IPS-18c (cell line): ENCODE results near the gene ITGA3.
"Not testable (repeated sequence)": the region's sequence is repeated elsewhere in the genome, so short reads cannot be mapped to it uniquely, and the experiment has no call there.

Source experiments
- H3K4me3 ChIP-seq: 2 replicates; pipeline ENCODE4 v1.7.0; 2013; ENCODE audit warnings: low read depth, mild to moderate bottlenecking, low read length, moderate library complexity; ENCODE audit not compliant: insufficient read depth
- H3K9me3 ChIP-seq: one replicate; pipeline ENCODE4 v1.6.1; 2013; ENCODE audit warnings: mild to moderate bottlenecking, low read length, moderate library complexity; ENCODE audit not compliant: control insufficient read depth, insufficient read depth

The ITGA3 gene

DNA sequence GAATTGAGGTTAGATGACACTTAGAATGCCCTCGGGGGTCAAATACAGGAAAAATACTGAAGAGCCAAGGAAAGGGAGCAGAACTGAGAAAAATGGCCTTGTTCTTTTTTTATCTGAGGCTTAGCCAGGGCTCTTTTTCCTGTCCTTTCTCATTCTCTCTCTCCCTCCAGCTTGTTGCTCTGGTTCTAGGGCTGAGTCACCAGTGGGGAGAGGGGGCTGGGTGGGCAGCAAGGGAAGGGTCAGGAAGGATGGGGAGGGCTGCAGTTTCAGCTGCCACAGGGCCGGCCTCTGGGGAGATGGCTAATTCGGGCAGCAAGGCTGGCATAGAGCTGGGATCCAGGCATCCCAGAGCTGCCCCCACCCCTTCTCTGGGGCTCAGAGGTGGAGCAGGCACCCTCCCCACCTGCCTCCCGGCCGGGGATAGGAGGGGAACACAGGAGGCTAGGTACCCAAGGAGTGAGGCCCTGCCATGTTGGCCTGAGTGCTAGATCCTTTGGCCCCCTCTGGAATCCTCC lies 3.9 kb downstream of the ITGA3 start:
- Histone ChIP-seq H3K4me3 (no peak overlapping the region), H3K9me3 (no peaks in the 10 kb centered on the region)

DNA sequence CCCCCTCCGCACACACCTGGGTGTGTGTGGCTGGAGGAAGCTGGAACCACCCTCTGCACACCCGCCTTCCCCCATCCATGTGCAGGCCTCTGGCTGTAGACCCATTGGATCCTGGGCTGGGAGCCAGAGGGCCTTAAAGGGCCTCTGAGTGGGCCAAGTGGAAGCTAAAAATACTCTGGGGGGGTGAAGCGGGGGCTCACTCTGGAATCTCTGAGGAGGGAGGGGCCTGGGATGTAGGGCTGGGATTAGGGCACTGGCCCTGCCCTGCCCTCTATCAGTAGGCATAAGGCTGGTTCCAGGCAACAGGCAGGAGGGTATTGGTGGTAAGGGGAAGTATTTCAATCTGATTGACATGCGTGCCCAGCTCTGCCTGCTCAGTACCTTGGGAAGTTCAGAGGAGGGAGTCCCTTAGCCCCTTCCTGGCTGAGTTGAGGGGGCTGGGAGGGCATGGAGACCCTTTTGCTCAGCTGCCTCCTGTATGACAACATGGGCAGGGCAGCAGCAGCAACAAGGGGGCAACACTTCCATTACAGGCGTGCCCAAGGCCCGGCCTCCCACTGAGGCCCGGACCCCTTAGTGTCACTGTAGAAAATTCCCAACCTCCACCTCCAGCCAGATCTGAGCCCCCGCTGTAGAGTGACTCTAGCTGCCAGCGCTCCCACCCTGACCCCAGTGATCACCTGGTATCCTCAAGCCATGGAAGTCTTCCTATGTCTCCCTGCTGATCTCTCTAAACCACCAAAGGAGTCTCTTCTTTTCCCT lies 5.2 kb downstream of the ITGA3 start:
- H3K4me3 ChIP-seq, result no peak overlapping the region
- no peaks in the 10 kb centered on the region for H3K9me3 ChIP-seq

DNA sequence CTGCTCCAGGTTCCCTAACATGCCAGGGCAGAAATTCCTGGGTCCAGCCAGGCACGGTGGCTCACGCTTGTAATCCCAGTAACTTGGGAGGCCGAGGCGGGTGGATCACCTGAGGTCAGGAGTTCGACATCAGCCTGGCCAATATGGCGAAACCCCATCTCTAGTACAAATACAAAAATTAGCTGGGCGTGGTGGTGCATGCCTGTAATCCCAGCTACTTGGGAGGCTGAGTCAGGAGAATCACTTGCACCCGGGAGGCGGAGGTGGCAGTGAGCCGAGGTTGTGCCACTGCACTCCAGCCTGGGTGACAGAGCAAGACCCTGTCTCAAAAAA lies 5.8 kb downstream of the ITGA3 start:
- H3K9me3 ChIP-seq, result not testable (repeated sequence)

DNA sequence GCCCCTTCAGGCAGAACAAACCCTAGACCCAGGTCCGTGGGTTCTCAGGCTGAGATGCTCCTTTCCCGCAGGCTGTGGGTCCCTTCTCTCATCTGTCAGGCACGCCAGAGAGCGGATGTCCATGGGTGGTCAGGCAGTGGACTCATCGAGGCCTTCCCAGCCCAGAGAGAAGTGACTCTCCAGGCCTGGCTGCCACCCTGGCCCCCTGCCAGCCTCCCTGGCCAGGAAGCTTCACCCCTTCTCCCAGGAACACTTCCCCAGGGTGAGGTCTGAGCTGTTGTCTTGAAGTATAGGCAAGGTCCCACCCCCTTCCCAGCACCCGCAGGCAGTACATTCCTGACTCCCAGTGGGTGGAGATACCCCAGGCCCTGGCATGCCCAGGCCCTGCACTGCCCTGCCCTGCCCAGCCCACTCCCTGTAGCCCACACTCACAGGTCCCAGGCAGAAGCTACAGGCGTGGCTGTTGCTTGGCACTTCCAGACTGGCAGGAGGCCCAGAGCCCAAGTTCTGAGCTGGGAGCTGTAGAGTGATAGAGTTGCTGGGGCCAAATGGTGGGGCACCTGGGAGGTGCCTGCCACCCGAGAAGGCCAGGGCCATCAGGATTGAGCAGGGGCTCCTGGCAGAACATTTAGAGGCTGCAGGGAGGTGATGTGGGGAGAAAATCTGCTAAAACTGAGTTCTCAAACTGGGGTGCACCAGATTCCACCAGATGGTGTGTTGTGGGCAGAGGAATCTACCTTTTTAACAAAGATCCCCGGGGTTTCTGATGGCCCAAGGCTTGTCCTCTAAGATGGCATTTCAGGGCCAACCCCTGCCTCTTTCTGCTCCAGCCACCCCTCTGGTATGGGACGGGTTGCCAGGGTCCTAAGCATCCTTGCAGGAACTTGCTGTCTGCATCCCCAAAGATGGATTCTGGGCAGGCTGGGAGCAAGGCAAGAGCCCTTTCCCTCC lies 6.7 kb downstream of the ITGA3 start:
- Histone ChIP-seq H3K9me3 (no peaks in the 10 kb centered on the region), H3K4me3 (no peak overlapping the region)

More for the DNA sequence above, 5.8 kb downstream of the ITGA3 start:
- H3K4me3 ChIP-seq, result not testable (repeated sequence)

DNA sequence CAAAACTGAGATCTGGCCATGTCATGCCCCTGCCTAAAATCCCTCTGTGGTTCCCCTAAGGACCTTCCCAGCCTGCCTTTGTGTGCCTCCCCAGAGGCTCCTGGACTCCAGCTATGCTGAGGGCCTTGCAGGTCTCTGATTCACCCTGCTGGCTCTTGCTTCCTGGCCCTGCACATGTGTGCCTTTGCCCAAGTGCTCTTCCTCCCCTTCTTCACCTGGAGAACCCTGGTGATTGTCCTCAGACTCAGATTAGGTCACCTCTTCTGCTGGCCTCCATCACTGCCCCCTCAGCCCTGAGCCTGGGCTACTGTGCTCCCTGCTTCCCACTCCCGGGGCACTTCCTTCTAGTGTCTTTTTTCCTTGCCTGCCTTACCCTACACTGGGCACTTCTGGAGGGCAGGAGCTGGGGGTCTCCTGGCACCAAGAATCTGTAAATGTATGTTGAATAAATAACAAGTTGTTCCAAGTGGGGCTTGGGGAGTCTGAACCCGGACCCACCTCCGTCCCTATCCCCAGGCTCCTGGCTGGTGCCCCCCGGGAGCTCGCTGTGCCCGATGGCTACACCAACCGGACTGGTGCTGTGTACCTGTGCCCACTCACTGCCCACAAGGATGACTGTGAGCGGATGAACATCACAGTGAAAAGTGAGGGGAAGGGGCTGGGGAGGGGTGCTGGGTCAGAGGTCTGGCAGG lies 7.8 kb downstream of the ITGA3 start:
- H3K9me3 ChIP-seq, result no peaks in the 10 kb centered on the region
- H3K4me3 ChIP-seq, result no peak overlapping the region

DNA sequence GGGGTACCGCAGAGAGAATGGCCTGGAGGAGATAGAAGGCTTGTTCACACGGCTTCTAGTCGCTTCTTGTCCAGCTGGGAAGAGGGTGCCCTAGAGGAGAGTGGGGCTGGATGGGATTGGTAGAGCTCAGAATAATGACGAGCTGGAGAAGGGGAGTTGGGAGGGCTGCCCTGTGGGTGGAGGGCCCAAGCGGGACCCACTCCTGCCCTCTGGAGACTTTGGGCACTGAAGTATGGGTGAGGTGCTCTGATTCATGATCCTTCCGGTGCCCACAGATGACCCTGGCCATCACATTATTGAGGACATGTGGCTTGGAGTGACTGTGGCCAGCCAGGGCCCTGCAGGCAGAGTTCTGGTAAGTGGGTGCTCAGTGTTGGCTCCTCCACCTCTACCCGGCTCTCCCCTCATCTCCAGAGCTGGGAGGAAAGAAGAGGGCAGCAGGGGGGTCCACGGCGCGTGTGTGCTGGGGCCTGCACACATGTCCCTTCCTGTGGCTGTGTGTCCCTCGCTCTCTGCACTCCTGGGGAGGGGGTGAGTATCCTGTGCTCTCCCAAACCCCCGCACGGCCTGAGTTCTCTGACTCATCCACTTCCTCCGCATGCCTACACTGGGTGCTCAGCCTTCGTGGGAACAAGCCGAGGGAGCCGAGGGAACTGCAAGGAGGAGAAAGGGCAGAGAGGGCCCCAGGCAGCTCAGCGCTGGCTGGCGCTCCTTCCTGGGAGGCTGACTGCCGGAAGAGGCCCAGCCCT lies 8.5 kb downstream of the ITGA3 start:
- no peaks in the 10 kb centered on the region for H3K9me3 ChIP-seq
- no peak overlapping the region for H3K4me3 ChIP-seq

DNA sequence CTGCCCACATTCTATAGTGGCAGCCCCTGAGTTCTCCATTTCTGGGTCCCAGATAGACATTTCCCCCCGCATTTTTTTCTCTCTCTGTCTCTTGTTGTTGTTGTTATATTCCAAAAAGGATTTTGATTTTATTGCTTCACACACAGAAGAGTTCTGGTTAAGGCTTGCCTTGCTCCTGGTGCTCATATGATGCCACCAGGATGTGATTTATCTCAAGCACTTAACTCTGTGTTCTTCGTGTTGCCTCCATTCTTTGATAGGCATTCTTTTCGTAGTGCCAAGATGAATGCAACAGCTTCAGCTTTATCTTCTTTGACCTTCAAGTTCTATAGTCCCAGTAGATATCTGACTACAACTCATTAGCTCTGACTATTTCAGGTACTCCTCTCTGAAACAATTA lies 9.1 kb downstream of the ITGA3 start:
- Histone ChIP-seq H3K9me3 (no peaks in the 10 kb centered on the region), H3K4me3 (no peak overlapping the region)

DNA sequence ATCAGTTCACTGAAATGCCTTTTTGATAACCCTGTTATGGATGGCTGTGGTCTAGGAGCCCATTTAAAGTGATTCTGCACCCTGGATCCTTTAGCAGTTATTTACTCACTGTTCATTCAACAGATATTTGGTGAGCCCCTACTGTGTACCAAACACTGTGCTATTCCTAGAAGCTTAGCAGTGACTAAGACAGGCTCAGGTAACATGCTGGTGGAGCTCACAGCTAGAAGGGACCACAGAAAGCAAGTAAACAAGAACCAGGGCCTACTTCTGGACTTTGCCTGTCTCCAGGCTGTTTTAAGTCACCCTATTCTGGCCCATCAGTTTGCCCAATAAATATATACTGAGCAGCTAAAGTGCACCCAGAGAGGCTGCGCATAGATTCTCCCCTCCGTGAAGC lies 11.1 kb downstream of the ITGA3 start:
- H3K4me3 ChIP-seq, result no peak overlapping the region
- H3K9me3 ChIP-seq, result no peaks in the 10 kb centered on the region

DNA sequence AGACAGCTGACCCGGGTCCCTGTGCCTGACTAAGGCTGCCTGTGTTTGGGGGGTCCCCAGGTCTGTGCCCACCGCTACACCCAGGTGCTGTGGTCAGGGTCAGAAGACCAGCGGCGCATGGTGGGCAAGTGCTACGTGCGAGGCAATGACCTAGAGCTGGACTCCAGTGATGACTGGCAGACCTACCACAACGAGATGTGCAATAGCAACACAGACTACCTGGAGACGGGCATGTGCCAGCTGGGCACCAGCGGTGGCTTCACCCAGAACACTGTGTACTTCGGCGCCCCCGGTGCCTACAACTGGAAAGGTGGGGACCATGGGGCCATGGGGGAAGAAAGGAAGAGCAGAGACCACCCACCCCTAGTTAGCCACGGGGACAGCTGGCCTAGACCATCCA lies 12.1 kb downstream of the ITGA3 start:
- no peak overlapping the region for H3K4me3 ChIP-seq
- no peaks in the 10 kb centered on the region for H3K9me3 ChIP-seq

DNA sequence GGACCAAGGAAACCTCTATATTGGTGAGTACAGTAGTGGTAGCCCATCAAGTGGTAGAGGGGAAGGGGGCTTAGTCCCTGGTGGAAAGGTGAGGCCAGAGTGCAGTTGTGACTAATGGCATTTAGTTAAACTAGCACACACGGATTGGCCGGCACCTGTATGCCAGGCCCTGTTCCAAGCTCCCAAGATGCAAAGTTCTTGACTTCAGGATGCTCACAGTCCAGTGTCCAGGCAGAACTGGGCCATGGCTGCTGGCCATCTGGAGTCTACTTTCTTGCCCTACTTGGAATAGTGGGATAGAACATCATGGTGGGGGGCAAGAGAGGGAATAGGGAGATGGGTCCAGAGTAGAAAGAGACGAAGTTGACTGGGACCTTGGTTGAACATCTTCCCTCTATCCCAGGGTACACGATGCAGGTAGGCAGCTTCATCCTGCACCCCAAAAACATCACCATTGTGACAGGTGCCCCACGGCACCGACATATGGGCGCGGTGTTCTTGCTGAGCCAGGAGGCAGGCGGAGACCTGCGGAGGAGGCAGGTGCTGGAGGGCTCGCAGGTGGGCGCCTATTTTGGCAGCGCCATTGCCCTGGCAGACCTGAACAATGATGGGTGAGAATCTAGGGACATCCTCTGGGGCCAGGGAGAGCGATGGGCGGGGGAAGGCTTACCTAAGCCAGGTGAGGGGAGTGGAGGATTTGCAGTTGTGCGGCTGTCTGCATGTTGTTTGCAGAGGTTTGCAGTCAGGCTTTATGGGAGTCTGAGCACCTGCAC lies 15.2 kb downstream of the ITGA3 start:
- no peaks in the 10 kb centered on the region for H3K9me3 ChIP-seq
- H3K4me3 ChIP-seq, result no peak overlapping the region

DNA sequence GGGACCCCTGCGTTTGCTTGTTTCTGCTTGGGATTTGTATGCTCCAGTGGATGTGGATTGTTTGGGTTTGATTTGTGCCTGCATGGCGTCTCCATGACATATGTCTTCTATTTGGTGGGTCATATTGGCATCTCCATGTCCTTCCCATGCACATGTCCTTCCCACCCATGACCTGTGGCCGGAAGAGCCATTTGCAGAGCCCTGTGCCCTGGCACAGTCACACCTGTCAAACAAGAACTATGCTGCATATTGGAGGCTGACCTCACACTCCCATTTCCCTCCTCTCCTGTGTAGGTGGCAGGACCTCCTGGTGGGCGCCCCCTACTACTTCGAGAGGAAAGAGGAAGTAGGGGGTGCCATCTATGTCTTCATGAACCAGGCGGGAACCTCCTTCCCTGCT lies 15.8 kb downstream of the ITGA3 start:
- H3K4me3 ChIP-seq, result no peak overlapping the region
- H3K9me3 ChIP-seq, result no peaks in the 10 kb centered on the region

DNA sequence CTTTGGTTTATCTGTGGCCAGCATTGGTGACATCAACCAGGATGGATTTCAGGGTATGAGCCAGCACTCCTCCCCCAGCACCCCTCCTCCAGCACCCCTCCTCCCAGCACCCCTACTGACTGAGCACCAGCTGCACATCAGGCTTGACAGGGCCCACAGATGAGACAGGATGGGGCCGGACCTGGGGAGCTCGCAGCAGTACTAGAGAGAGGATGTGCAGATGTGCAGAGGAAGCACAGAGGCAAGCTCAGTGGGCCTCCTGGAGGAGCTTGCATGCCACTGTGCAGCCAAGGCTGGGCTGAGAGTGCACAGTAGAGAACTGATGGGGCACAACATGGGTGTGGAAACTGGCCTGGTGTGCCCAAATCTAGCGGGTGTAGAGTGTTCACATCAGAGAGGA lies 16.2 kb downstream of the ITGA3 start:
- no peak overlapping the region for H3K4me3 ChIP-seq
- H3K9me3 ChIP-seq, result no peaks in the 10 kb centered on the region

DNA sequence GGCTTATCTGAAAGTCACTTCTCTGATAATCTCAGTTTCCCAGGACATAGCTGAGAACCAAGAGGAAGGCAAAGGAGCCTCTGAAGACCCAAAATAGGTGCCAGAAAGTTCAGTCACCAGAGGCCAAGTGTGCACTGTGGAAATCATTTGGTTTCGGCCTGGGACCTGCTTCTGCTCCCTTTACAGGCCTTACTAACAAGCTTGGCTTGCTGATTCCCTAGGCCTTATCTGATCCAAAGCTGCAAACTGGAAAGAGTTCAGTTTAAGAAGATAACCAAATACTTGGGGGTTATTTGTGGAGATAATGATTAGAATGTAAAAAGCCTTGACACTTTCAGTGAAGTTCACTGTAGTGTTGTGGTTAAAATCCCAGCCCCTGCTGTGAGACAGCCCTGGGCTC lies 17.0 kb downstream of the ITGA3 start:
- Histone ChIP-seq H3K9me3 (no peaks in the 10 kb centered on the region), H3K4me3 (no peak overlapping the region)

DNA sequence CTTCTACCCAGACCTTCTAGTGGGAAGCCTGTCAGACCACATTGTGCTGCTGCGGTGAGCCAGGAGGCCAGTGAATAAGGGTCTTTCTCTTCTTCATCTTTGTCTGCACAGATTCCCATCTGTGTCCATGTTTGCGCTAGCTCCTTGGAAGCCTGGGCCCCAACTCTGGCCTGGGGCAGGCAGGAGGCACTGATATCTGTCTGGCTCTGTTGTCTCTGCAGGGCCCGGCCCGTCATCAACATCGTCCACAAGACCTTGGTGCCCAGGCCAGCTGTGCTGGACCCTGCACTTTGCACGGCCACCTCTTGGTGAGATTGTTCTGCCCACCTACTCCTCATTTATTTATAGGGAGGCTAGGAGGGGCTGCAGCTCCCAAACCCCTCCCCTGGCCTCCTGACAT lies 18.3 kb downstream of the ITGA3 start:
- no peak overlapping the region for H3K4me3 ChIP-seq
- H3K9me3 ChIP-seq, result no peaks in the 10 kb centered on the region

DNA sequence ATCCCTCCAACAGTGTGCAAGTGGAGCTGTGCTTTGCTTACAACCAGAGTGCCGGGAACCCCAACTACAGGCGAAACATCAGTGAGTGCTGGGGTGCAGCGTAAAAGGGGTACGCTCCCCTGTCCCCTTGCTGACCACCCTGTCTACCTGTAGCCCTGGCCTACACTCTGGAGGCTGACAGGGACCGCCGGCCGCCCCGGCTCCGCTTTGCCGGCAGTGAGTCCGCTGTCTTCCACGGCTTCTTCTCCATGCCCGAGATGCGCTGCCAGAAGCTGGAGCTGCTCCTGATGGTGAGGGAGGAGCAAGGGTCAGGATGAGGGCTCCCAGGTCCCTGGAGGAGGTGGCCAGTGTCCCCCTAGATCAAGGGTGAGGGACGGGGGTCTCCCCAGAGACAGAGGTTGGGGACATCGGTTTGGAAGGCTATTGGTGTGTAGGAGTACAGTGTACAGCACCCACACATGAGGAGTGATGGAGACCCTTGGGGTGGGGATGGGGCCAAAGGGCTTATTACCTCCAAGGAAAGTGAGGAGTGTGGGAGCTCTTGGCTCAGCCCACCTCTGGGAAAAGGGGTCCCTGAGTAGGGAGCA lies 19.6 kb downstream of the ITGA3 start:
- Histone ChIP-seq H3K9me3 (no peaks in the 10 kb centered on the region), H3K4me3 (no peak overlapping the region)

DNA sequence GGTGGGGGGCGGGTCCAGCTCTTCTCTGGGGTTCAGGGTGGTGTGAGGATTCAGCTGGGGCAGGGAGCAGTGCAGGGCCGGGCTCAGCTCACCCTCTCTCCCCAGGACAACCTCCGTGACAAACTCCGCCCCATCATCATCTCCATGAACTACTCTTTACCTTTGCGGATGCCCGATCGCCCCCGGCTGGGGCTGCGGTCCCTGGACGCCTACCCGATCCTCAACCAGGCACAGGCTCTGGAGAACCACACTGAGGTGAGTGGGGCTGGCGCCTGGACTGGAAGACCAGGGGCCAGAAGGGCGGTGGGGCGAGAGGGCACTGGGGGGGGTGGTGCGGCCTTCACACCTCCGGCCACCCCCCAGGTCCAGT lies 20.3 kb downstream of the ITGA3 start:
- no peak overlapping the region for H3K4me3 ChIP-seq
- no peaks in the 10 kb centered on the region for H3K9me3 ChIP-seq
